Psoas muscle (tissue), 8 donors: ENCODE data around the gene CREB3. TPM values are rescaled to one million over a fixed set of nuclear protein-coding genes. Genes with fewer than 3 reads are reported as not detected.

Experiments
- ATAC-seq, 4 donors: fragments of 200-7000 bp; cut with Tn5 transposase; one replicate each; pipeline ENCODE4 v1.9.1; 2020; ENCODE audit warnings: moderate library complexity in 3 of 4, mild to moderate bottlenecking in 2 of 4
- DNase-seq, 2 donors: peaks; one replicate each; pipeline ENCODE4 v3.0.0-alpha.2; 2020
- H3K27ac ChIP-seq: fragments of 200-600 bp; one replicate; pipeline ENCODE4 v1.8.0; 2022
- H3K27me3 ChIP-seq, 3 donors: fragments of 200-600 bp in 1 of 3; one replicate each; pipeline versions ENCODE4 v1.6.1 to v1.8.0; 2013 to 2022; ENCODE audit warnings: low read length in 2 of 3, mild to moderate bottlenecking in 2 of 3, moderate library complexity in 1 of 3; ENCODE audit not compliant: insufficient read depth in 3 of 3
- H3K36me3 ChIP-seq, 2 donors: fragments of 200-600 bp in 1 of 2; one replicate each; pipeline versions ENCODE4 v1.6.1 to v1.8.0; 2013 to 2022; ENCODE audit warnings: low read depth in 1 of 2, mild to moderate bottlenecking in 1 of 2, moderate library complexity in 1 of 2; ENCODE audit not compliant: insufficient read depth in 1 of 2
- H3K4me1 ChIP-seq: fragments of 200-600 bp; one replicate; pipeline ENCODE4 v1.8.0; 2022
- H3K4me3 ChIP-seq: fragments of 200-600 bp; one replicate; pipeline ENCODE4 v1.8.0; 2022; ENCODE audit warnings: mild to moderate bottlenecking
- H3K9me3 ChIP-seq: fragments of 200-600 bp; one replicate; pipeline ENCODE4 v1.8.0; 2022
- CTCF ChIP-seq: fragments of 200-600 bp; IDR thresholded peaks from one replicate; pipeline ENCODE4 v1.8.0; 2022; ENCODE audit warnings: antibody characterized with exemption
- WGBS, 3 donors: extraction: QIAGEN DNeasy Blood & Tissue Kit; methylation state at CpG; one replicate each; pipeline versions ENCODE4 v1.1.6 to v1.1.7; 2013; 5-methylcytosine and 5-hydroxymethylcytosine counted together
- intact Hi-C, 2 donors: fragments of 100-400 bp; cut with DNase I; formaldehyde crosslinking; loops; one replicate each; pipeline versions ENCODE4 v1.11.0 to v1.14.2; 2022
- polyA plus RNA-seq, 3 donors: library from polyadenylated mRNA; stranded (reverse); fragments of 200-250 nt; gene quantifications; one replicate each; pipeline ENCODE4 v1.2.3, GENCODE V29; 2013
- total RNA-seq, 4 donors: library from RNA; stranded (reverse); fragmentation: NEBNext Ultra II Directional in 2 of 4; extraction: Animal tissue kit (Norgen Biotek cat#: 25700) in 2 of 4; gene quantifications; one replicate each; pipeline versions ENCODE4 v1.2.1 to v1.2.4, GENCODE V29; 2021 to 2023
- donor health status: healthy with polysubstance abuse.
- donor health status: DM: no; HTN: no; CAD: no; lungs with moderate emphysema.
- donor health status: Bipolar disorder and iron deficiency.
- donor health status: healthy.
- donor health status: DM: yes; HTN: yes; CAD: no.
- donor health status: DM: no; HTN: no; CAD: no.
- donor health status: DM: no; HTN: no; CAD: no.
- donor health status: DM: yes; HTN: yes; CAD: no.

The CREB3 gene
- total and polyA plus RNA-seq, 7 donors, result 16.1 to 55.1 (median 21.3) TPM

GRCh38 chr9:35728041-35728971, 4.2 kb upstream of the CREB3 start:
- 4 to 9% (median 5%) methylated on average over 10 of the region's 10 CpGs for WGBS, 3 donors
- H3K27ac ChIP-seq, result peak overlapping the region; percentile 98
- ATAC-seq, result peak; percentile 53 to 65 (median 60)
- H3K27me3 ChIP-seq, result no peaks in the 10 kb centered on the region
- intact Hi-C loops, result loop anchor here (2.0 kb wide), 1 partner anchor 38 kb away; no protein-coding TSS in a partner anchor
- H3K4me3 ChIP-seq, result peak overlapping the region; percentile 82
- H3K4me1 ChIP-seq, result peaks cover 49% of the 10 kb centered on the region
- TF ChIP-seq CTCF, result no peak
- DNase-seq, result peak; percentile 83 to 89
- peaks cover 17 to 36% of the 10 kb centered on the region in 2 donors for H3K36me3 ChIP-seq
- H3K9me3 ChIP-seq, result no peaks in the 10 kb centered on the region

GRCh38 chr9:35729101-35729500, 3.4 kb upstream of the CREB3 start:
- 51 to 65% (median 52%) methylated on average over 3 of the region's 3 CpGs for WGBS, 3 donors
- intact Hi-C loops, result loop anchor here (2.0 kb wide), 1 partner anchor 38 kb away; no protein-coding TSS in a partner anchor
- H3K36me3 ChIP-seq, result peaks cover 9 to 34% of the 10 kb centered on the region in 2 donors
- peaks cover 56% of the 10 kb centered on the region for H3K4me1 ChIP-seq
- peak overlapping the region; percentile 82 for H3K4me3 ChIP-seq
- peak overlapping the region; percentile 98 for H3K27ac ChIP-seq
- no peaks in the 10 kb centered on the region for H3K27me3 ChIP-seq
- TF ChIP-seq CTCF, result no peak
- ATAC-seq, result no peak
- no peak for DNase-seq
- no peaks in the 10 kb centered on the region for H3K9me3 ChIP-seq

GRCh38 chr9:35729700-35730485, 2.6 kb upstream of the CREB3 start:
- peak; percentile 52 for TF ChIP-seq CTCF
- Histone ChIP-seq H3K27me3 (no peaks in the 10 kb centered on the region), H3K9me3 (no peaks in the 10 kb centered on the region), H3K4me1 (peaks cover 56% of the 10 kb centered on the region), H3K27ac (peak overlapping the region; percentile 98), H3K4me3 (peak overlapping the region; percentile 82), H3K36me3 (peaks cover 1 to 34% of the 10 kb centered on the region in 2 donors)
- ATAC-seq (peak; percentile 16 to 31 (median 22)), DNase-seq (peak; percentile 56 to 73)
- 35 to 45% (median 37%) methylated on average over 6 of the region's 6 CpGs for WGBS, 3 donors
- intact Hi-C loops, result loop anchor here (2.0 kb wide), 2 partner anchors 39 to 71 kb away; partner anchors contain the start of genes CCDC107 (in 2 of the 2) and RMRP (in 2 of the 2)

- Histone ChIP-seq H3K27me3 (no peaks in the 10 kb centered on the region), H3K4me1 (peaks cover 56% of the 10 kb centered on the region), H3K9me3 (no peaks in the 10 kb centered on the region), H3K27ac (peak overlapping the region; percentile 98), H3K36me3 (peaks cover 0 to 34% of the 10 kb centered on the region in 2 donors), H3K4me3 (peak overlapping the region; percentile 82)
- ATAC-seq (no peak), DNase-seq (no peak)
- WGBS, 3 donors, result 70 to 85% (median 73%) methylated on average over 2 of the region's 2 CpGs
- intact Hi-C loops, result loop anchor here (2.0 kb wide), 1 partner anchor 72 kb away; the partner anchor contains the start of genes CCDC107 (in 2 of the 2) and RMRP (in 2 of the 2)
- no peak for TF ChIP-seq CTCF
These were observed 2.0 kb upstream of the CREB3 start for GRCh38 chr9:35730486-35730854.
